IPS DF 19.7 (cell line): ENCODE measurements around the gene SLC46A3.
"Not testable (repeated sequence)": the region's sequence is repeated elsewhere in the genome, so short reads cannot be mapped to it uniquely, and the experiment has no call there.

ENCODE experiments used
- DNase-seq: peaks from one replicate; pipeline ENCODE4 v3.0.0-alpha.2; 2013; ENCODE audit warnings: low read depth, low spot score

The SLC46A3 gene

GRCh38 chr13:28684257-28684656 lies 34.5 kb downstream of the SLC46A3 start:
- peak; percentile 76 for DNase-seq

DNA sequence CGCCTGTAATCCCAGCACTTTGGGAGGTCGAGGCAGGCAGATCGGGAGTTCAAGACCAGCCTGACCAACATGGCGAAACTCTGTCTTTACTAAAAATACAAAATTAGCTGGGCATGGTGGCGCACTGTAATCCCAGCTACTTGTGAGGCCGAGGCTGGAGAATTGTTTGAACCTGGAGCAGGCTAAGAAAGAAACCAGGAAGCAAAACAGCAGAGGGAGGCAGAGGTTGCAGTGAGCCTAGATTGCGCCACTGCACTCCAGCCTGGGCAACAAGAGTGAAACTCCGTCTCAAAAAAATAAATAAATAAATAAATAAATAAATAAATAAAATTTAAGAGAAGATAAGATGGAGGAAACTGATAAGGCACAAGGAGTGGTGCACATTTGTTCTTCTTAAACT lies 35.6 kb downstream of the SLC46A3 start:
- DNase-seq, result not testable (repeated sequence)

DNA sequence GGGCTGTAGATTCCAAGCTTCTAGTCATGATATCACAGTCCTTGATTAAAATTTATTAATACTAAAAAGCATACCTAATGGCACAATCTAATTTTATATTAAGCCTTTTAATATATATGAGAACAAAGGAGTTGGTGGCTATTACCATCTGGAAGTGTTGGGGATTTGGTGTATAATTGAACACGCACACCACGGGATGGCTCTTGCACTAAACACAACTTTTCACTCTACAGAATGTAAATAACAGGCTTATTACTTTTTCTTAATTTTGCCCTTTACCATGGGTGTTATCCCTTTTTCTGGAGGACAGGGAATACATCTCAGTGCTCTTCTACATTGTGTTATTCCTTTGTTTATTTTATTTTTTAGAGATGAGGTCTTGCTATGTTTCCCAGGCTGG lies 38.2 kb downstream of the SLC46A3 start:
- no peak for DNase-seq

DNA sequence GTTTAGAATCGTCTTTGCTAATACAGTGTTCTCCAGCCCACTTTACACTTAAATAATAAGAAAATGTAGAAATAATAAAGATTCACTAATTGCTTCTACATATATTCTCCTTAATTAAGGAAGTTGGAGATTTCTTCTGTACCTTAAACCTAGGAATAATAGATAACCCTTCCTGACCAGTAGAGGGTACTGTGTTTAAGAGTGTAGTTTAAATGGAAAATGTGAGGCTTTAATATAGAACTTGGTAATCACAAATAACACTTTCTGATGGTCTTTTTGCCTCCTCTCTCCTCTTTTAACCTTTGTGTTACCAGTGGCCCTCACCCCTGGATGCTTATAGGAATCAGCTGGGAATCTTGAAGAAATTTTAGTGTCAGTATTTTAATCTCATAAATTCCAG lies 39.1 kb downstream of the SLC46A3 start:
- no peak for DNase-seq

DNA sequence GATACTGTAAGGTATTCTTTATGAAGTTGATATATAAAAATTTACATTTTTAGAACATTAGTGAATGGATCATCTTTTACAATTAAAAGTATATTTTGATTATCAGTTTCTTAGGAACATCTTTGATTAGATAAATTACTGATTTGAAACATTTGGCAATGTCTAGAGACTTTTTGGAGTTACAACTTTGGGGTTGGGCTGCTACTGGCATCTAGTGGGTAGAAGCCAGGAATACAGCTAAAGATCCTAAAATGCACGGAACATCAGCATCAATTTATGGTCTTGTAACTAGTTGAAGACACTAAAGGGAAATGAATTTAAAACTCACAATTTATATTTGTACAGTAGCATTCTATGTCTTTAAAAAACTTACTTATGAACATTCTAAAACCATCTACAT lies 40.0 kb downstream of the SLC46A3 start:
- no peak for DNase-seq

GRCh38 chr13:28671126-28671792 lies 47.5 kb downstream of the SLC46A3 start:
- DNase-seq, result no peak

DNA sequence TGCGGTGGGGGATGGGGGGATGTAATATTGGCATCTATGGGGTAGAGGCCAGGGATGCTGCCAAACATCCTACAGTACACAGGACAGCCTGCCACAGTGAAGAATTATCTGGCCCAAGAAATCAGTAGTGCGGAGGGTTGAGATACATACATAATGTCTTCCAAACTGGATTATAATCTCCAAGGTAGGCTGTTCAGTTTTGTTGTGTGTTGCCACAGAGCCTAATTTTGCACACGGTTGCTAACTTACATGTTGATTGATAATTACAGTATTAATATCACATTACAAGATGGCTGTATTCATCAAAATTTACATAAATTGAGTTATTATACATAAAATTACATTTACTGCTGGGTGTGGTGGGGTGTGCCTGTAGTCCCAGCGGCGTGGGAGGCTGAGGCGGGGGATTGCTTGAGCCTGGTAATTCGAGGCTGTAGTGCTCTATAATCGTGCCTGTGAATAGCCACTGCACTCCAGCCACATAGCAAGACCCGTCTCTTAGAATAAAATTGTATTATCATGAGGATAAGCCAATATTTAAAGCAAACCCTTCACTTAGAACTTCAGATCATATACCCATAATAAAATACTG lies 51.8 kb downstream of the SLC46A3 start:
- no peak for DNase-seq

DNA sequence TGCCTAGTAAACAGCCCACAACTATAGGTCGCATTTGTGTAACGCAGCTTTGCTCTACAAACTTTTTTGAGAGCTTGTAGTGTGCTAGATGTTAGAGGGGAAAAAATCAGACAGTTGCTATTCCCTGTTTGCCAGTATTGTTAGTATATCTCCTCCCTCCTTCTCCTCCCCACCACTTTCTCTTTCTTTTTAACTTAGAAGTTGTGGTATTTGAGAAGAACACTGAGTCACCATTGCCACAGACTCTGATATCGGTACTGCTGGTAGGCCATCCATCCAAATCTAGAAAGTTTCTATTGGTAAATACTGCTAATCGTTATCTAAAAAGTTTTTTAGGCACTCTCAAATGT lies 59.2 kb downstream of the SLC46A3 start:
- no peak for DNase-seq

DNA sequence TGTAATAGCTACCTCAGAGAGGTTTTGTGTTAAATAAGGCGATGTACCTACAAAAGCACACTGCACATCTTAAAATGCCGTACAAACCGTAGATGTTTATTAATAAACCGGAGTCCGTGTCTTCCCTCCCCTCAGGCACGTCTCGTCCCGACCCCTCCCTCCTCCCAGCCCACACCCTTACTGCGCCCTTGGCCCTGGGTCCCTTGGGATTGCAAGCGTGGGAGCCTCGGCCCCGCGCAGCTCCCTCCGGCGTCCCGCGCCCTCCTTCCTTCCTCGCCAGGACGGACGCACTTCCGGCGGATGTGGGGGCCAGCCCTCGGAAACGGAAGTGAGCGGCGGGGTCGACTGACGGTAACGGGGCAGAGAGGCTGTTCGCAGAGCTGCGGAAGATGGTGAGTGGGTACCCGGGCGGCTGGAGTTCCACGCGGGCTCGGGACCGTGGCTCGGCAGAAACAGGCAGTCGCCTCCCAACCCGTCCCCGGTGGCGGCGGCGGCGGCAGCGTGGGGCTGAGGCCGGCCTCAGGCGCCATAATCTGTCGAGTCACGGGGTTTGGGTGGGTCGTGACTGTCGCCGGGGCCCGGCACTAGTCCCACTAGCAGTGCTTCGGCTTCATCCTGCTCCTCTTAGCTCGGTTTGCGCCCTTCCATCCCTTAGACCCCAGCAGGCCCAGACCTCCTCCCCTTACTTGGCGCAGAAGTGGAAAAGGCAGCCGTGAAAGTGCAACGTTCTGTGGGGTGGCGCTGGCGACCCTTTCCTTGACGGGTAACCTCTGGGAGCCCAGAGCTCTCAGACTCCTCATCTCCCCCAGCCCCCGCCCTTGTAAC lies 59.8 kb downstream of the SLC46A3 start, which contains the start of gene POMP:
Gene POMP (plus strand): TSS at position 335 of the 825 bp plus-strand sequence. CDS start 55 bp downstream, at position 390.
- peak; percentile 17 for DNase-seq

DNA sequence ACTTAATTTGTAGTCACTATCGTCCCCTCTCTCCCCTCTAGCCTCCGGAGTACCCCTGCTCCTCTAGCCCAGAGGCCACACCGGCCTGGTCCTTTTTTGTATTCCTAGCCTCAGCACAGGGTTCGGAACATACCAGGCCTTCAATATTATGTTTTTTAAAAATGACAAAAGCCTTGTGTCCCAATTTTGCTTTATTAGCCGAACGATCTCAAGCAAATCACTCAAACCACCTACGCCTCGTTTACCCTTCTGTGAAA lies 60.3 kb downstream of the SLC46A3 start:
- no peak for DNase-seq

- DNase-seq, result no peak
Observed at GRCh38 chr13:28657784-28658538, 60.8 kb downstream of the SLC46A3 start.

DNA sequence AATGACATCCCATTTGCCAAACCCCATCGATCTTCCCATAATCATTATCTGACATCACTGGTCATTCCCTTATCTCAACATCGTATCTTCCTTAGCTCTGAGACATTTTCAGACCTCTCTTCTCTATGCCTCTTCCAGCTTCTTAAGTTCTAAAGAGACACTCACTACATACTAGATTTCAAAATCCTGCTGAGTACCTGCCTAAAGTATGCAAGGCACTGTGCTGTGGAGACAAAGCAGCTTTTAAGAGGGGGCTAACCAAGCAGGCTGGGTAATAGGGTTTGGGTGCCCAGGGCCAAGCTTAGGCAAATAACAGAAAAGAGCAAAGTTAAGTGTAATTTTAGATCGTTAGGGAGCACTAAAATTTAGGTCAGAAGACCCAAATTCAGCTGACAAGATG lies 63.2 kb downstream of the SLC46A3 start:
- no peak for DNase-seq

DNA sequence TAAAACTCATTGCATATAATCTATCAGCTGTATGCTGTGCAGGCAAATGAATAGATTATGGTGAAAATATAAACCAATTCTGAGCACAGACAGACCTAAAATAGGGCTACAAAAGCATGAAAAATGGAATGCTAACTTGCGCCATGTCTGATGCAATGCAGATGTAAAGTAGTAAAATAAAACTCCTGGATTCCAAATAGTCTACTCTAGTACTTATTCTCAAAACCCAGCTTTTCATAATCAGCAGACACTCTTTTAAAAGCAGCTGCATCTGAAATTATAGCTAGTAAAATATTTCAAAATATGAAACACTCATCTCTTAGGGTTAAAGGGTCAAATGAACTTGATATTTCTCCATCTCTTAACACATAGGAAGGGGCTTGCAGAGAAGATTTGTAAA lies 64.5 kb downstream of the SLC46A3 start:
- no peak for DNase-seq

GRCh38 chr13:28653111-28653510 lies 65.7 kb downstream of the SLC46A3 start:
- no peak for DNase-seq

DNA sequence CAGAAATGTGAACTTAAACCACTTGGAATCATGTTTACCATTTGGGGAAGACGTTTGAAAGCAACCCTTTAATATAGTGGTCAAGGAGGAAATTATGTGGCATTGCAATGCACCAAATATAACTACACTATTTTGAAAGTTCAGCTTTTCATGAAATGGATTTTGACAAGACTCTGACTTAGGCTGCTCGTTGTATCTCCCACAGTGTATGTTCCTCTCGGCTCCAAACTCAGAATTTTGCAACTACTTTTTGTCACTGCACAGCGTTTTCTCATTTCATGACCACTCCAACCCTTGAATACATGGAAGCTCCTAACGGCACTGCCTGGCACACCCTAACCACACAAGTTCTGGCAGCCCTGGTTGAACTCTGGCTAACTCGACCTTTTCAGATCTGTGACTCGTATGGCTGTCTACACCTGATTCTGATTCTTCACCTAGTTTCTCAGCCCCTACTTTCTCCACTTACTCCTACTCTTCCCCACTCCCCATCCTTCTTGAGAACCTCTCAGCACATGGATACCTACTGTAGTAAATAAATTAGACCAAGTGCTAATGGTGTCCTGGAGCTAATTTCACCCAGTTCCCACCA lies 66.9 kb downstream of the SLC46A3 start:
- DNase-seq, result no peak

GRCh38 chr13:28650284-28650683 lies 68.5 kb downstream of the SLC46A3 start:
- no peak for DNase-seq
